BJ (cell line): ENCODE measurements around the gene MTHFD1L. TPM values are rescaled to one million over a fixed set of nuclear protein-coding genes. Genes with fewer than 3 reads are reported as not detected.

Experiments
- CTCF ChIA-PET: fragments of 350-600 bp; formaldehyde crosslinking; extraction: SDS; loops from one replicate; lab custom pipeline; 2021; ENCODE audit warnings: antibody characterized with exemption, inconsistent platforms; lab: Yijun Ruan, JAX
- POLR2A ChIA-PET: fragments of 300-600 bp; sonication (Branson Sonifier 250); formaldehyde crosslinking; extraction: SDS; loops from one replicate; lab custom pipeline; 2021; ENCODE audit warnings: antibody characterized with exemption; lab: Charles Lee
- DNase-seq: peaks from one replicate; pipeline ENCODE4 v3.0.0-alpha.2; 2011; ENCODE audit warnings: low read depth
- H3K27me3 ChIP-seq: 2 replicates; pipeline ENCODE4 v1.6.0; 2011; ENCODE audit warnings: low read length; ENCODE audit not compliant: control insufficient read depth, insufficient read depth
- H3K36me3 ChIP-seq: 2 replicates; pipeline ENCODE4 v1.5.1; 2011; ENCODE audit warnings: low read length; ENCODE audit not compliant: control insufficient read depth, insufficient read depth
- H3K4me3 ChIP-seq: 2 replicates; pipeline ENCODE4 v1.5.1; 2011; ENCODE audit warnings: low read depth, mild to moderate bottlenecking, control low read depth, low read length
- polyA plus RNA-seq: library from polyadenylated mRNA; depleted of rRNA; stranded (reverse); fragments of >200 nt; gene quantifications from 2 replicates; pipeline ENCODE4 v1.2.3, GENCODE V29; 2011
- TF ChIP-seq, protein P1 (sequence below): IDR thresholded peaks from 2 replicates; pipeline ENCODE4 v1.5.1; 2011; ENCODE audit warnings: low read depth, mild to moderate bottlenecking, control low read depth, inconsistent platforms, low read length, moderate library complexity; ENCODE audit not compliant: insufficient read depth

The MTHFD1L gene
- polyA plus RNA-seq, 1 experiment, result 58.9 TPM

DNA sequence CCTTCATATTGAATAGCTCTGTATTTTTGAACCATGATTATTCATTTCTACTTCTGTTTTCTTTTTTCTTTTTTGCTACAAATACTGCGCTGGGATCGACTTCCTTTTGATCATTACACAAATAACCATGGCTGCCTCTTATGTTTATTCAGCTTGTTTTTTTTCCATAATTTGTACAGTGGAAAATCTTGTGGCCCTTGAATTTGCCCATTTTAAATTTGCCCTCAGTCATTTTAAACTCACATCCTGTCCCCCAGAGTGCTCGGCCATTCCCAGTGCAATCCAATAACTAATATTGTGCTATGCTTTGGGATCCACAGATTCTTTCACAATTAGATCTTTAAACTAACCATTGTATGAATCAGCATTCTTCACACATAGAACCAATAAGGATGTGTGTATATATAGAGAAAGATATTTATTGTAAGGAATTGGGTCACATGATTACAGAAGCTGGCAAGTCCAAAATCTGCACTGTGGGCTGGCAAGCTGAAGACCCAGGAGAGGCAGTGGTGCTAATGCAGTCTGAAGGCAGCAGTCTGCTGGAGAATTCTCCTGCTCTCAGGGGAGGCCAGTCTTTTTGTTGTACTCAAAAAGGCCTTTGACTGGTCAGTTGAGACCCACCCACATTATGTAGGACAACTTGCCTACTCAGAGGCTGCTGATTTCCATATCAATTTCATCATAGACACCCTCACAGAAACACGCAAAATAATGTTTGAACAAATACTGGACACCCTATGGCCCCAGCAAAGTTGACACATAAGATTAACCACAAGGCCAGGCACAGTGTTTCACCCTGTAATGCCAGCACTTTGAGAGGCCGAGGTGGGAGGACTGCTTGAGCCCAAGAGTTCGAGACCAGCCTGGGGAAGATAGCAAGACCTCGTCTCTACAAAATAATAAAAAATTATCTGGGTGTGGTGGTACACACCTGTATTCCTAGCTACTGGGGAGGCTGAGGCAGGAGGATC lies 147.1 kb downstream of the MTHFD1L start:
- Histone ChIP-seq H3K4me3 (no peak overlapping the region), H3K27me3 (no peaks in the 10 kb centered on the region), H3K36me3 (peaks cover 8% of the 10 kb centered on the region)
- TF ChIP-seq, protein P1, sequence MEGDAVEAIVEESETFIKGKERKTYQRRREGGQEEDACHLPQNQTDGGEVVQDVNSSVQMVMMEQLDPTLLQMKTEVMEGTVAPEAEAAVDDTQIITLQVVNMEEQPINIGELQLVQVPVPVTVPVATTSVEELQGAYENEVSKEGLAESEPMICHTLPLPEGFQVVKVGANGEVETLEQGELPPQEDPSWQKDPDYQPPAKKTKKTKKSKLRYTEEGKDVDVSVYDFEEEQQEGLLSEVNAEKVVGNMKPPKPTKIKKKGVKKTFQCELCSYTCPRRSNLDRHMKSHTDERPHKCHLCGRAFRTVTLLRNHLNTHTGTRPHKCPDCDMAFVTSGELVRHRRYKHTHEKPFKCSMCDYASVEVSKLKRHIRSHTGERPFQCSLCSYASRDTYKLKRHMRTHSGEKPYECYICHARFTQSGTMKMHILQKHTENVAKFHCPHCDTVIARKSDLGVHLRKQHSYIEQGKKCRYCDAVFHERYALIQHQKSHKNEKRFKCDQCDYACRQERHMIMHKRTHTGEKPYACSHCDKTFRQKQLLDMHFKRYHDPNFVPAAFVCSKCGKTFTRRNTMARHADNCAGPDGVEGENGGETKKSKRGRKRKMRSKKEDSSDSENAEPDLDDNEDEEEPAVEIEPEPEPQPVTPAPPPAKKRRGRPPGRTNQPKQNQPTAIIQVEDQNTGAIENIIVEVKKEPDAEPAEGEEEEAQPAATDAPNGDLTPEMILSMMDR, result no peak
- no peak for DNase-seq
- ChIA-PET CTCF (interaction anchor here (0.7 to 11.1 kb wide), 9 partner anchors 7 to 322 kb away, joined by 3 to 166 read pairs (median 3); no protein-coding TSS in a partner anchor), POLR2A (interaction anchor here (0.6 kb wide), 1 partner anchor 69 kb away, joined by 4 read pairs; no protein-coding TSS in a partner anchor)

DNA sequence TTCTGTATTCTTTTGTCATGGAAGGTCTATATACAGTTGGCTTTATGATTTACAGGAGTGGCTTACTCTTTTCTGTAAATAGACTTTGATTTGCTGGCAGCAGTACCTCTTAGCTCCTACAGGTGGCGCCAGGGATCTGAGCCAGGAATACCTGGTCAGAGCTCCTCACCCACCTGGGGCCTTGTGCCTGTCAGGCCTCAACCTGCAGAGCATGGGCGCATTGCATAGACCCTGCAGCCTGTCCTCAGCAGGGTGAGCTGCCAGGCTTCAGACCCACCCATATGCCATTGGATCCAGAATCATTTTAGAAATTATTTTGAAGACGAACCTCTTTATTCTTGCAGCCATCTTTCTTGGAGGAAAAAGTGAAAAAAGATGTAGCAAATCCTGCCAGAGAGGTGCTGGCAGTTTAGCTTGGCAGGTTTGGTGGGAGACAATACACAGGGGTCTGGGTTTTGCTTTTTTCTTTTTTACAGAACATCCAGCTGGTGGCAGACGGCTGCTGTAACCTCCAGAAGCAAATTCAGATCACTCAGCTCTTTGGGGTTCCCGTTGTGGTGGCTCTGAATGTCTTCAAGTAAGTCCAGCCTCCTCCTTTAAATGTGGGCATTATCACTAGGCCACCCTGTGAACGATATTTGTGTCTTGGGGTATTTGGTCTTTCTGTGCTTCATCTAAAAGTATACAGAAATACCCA lies 149.1 kb downstream of the MTHFD1L start:
- DNase-seq, result no peak
- POLR2A ChIA-PET, result no interaction called here
- TF ChIP-seq, protein P1, result peak; percentile 95
- CTCF ChIA-PET, result interaction anchor here (0.6 to 11.1 kb wide), 42 partner anchors 9 to 459 kb away, joined by 3 to 166 read pairs (median 4); no protein-coding TSS in a partner anchor
- Histone ChIP-seq H3K36me3 (peaks cover 12% of the 10 kb centered on the region), H3K4me3 (no peak overlapping the region), H3K27me3 (no peaks in the 10 kb centered on the region)

DNA sequence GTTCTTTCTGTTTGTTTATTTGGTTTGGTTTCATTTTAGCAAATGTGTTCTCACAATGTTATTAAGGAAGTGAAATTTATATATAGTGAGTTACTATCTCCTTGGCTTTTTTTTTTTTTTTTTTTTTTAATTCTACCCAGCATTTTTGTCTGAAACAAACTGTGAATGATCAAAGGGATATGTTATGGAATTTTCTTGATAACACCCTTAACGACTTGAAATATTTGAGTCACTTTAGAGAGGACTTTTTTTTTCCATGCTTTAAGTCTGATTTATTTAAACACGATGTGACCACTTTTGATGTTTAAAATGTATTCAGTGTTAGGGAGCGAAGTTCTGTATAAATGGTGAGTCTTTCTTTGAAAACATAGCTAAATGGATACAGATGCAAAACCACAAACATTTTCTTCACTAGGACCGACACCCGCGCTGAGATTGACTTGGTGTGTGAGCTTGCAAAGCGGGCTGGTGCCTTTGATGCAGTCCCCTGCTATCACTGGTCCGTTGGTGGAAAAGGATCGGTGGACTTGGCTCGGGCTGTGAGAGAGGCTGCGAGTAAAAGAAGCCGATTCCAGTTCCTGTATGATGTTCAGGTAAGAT lies 149.7 kb downstream of the MTHFD1L start:
- H3K27me3 ChIP-seq, result no peaks in the 10 kb centered on the region
- H3K4me3 ChIP-seq, result no peak overlapping the region
- DNase-seq, result no peak
- ChIA-PET POLR2A (interaction anchor here (0.6 kb wide), 1 partner anchor 149 kb away, joined by 3 read pairs; no protein-coding TSS in a partner anchor), CTCF (interaction anchor here (0.8 to 11.1 kb wide), 18 partner anchors 10 to 319 kb away, joined by 3 to 166 read pairs (median 4); no protein-coding TSS in a partner anchor)
- peaks cover 12% of the 10 kb centered on the region for H3K36me3 ChIP-seq
- TF ChIP-seq, protein P1, result no peak

DNA sequence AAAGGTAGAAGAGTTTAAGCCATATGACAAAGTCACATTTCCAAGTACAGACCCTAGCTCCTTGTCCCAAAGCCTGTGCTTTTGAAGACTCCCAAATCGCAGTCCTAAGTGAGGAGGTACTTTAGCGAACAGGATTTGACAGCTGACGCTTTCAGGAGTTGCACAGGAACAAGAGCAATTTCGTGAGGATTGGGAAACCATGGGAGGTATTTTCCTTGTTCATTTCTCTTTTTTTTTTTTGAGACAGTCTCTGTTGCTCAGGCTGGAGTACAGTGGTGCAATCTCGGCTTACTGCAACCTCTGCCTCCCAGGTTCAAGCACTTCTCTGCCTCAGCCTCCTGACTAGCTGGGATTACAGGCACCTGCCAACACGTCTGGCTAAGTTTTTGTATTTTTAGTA lies 150.6 kb downstream of the MTHFD1L start:
- TF ChIP-seq, protein P1, result no peak
- ChIA-PET POLR2A (interaction anchor here (0.6 kb wide), 1 partner anchor 150 kb away, joined by 3 read pairs; no protein-coding TSS in a partner anchor), CTCF (interaction anchor here (2.4 to 11.1 kb wide), 3 partner anchors 11 to 311 kb away, joined by 7 to 166 read pairs (median 20); no protein-coding TSS in a partner anchor)
- Histone ChIP-seq H3K4me3 (no peak overlapping the region), H3K27me3 (no peaks in the 10 kb centered on the region), H3K36me3 (peaks cover 12% of the 10 kb centered on the region)
- DNase-seq, result no peak
